HepG2 (cell line): Measurements from ENCODE around the gene PKNOX2. TPM values are rescaled to one million over a fixed set of nuclear protein-coding genes. Genes with fewer than 3 reads are reported as not detected.

Experiments
- ATAC-seq: fragments of 200-7000 bp; cut with Tn5 transposase; 3 replicates; pipeline ENCODE4 v1.9.1; 2020; ENCODE audit warnings: mild to moderate bottlenecking, moderate library complexity
- BruUV-seq: library from RNA; stranded (reverse); fragments of 400-500 nt; replicated peaks from 2 replicates; lab custom pipeline; 2021; lab: Mats Ljungman, UMichigan
- CTCF ChIA-PET: fragments of 300-600 bp; formaldehyde crosslinking; extraction: SDS; loops from one replicate; lab custom pipeline; 2021; ENCODE audit warnings: low total read pairs, inconsistent platforms, low intra/inter-chr PET ratio; lab: Yijun Ruan, JAX
- POLR2A ChIA-PET: fragments of 350-600 bp; sonication (Branson Sonifier 250); formaldehyde crosslinking; loops from one replicate; lab custom pipeline; 2020; ENCODE audit warnings: antibody characterized with exemption, inconsistent platforms; lab: Yijun Ruan, JAX
- DNase-seq: peaks from one replicate; pipeline ENCODE4 v3.0.0-alpha.2; 2015; ENCODE audit warnings: low spot score
- FAIRE-seq: peaks from 3 replicates; lab custom pipeline; 2011; peaks lifted over from hg19 to GRCh38; lab: Jason Lieb, UNC
- H2AFZ ChIP-seq: one replicate; pipeline ENCODE4 v1.6.1; 2011; ENCODE audit warnings: low read length, inconsistent platforms
- H3K27ac ChIP-seq: fragments of 300-600 bp; 3 replicates; pipeline ENCODE4 v1.8.0; 2011; ENCODE audit warnings: mixed run types, mild to moderate bottlenecking, mixed read lengths, low read length, inconsistent platforms; ENCODE audit not compliant: insufficient read depth; ENCODE audit errors: extremely low read length
- H3K27me3 ChIP-seq, 2 experiments: fragments of 200-600 bp in 1 of 2; 2 replicates in 1 of 2; 3 replicates in 1 of 2; pipeline versions ENCODE4 v1.6.0 to v1.8.0; 2011; ENCODE audit warnings: low read length in 2 of 2, mild to moderate bottlenecking in 2 of 2, moderate library complexity in 2 of 2, inconsistent platforms in 1 of 2; ENCODE audit not compliant: insufficient read depth in 2 of 2, control insufficient read depth in 1 of 2
- H3K36me3 ChIP-seq, 2 experiments: fragments of 200-600 bp in 1 of 2; replicated peaks in 1 of 2; 2 replicates in 1 of 2; 3 replicates in 1 of 2; pipeline versions ENCODE4 v1.5.1 to v1.8.0; 2011; ENCODE audit warnings: low read length in 2 of 2, inconsistent platforms in 1 of 2; ENCODE audit not compliant: insufficient read depth in 2 of 2, control insufficient read depth in 1 of 2
- H3K4me1 ChIP-seq: 2 replicates; pipeline ENCODE4 v1.5.1; 2012; ENCODE audit warnings: low read length, inconsistent platforms; ENCODE audit not compliant: insufficient read depth
- H3K4me2 ChIP-seq: 2 replicates; pipeline ENCODE4 v1.6.0; 2011; ENCODE audit warnings: low read depth, low read length, inconsistent platforms
- H3K4me3 ChIP-seq, 3 experiments: fragments of 200-600 bp in 1 of 3; sonication (generic), shearing (Covaris generic) in 1 of 3; replicated peaks in 1 of 3; 2 replicates each; pipeline ENCODE4 v1.5.1; 2011 to 2016; ENCODE audit warnings: low read length in 3 of 3, inconsistent platforms in 2 of 3, low read depth in 2 of 3, mild to moderate bottlenecking in 2 of 3, control low read depth in 1 of 3, mixed read lengths in 1 of 3; ENCODE audit not compliant: insufficient read depth in 1 of 3
- H3K79me2 ChIP-seq: one replicate; pipeline ENCODE4 v1.6.1; 2011; ENCODE audit warnings: low read length, inconsistent platforms; ENCODE audit not compliant: insufficient read depth
- H3K9ac ChIP-seq: 2 replicates; pipeline ENCODE4 v1.6.0; 2011; ENCODE audit warnings: mild to moderate bottlenecking, low read depth, low read length, inconsistent platforms; ENCODE audit not compliant: insufficient read depth
- H3K9me3 ChIP-seq: 2 replicates; pipeline ENCODE4 v1.5.1; 2012; ENCODE audit warnings: mild to moderate bottlenecking, low read length
- H4K20me1 ChIP-seq: 2 replicates; pipeline ENCODE4 v1.6.0; 2011; ENCODE audit warnings: inconsistent platforms, mild to moderate bottlenecking, low read length, moderate library complexity; ENCODE audit not compliant: insufficient read depth
- CCAR2 ChIP-seq: fragments of 200-400 bp; formaldehyde crosslinking; optimal IDR thresholded peaks from 2 replicates; pipeline ENCODE3; 2018; ENCODE audit warnings: low read depth, mild to moderate bottlenecking, low read length, moderate library complexity
- FOSL2 ChIP-seq: sonication (generic); formaldehyde crosslinking; IDR thresholded peaks from 2 replicates; pipeline ENCODE4 v1.4.0; 2020; ENCODE audit warnings: missing genetic modification reagents
- FOXA3 ChIP-seq: IDR thresholded peaks from 2 replicates; pipeline ENCODE4 v1.6.1; 2016; ENCODE audit warnings: missing genetic modification reagents, missing compliant biosample characterization
- FOXK2 ChIP-seq: fragments of 450-650 bp; IDR thresholded peaks from 2 replicates; pipeline ENCODE4 v1.6.1; 2016
- FOXM1 ChIP-seq: sonication (generic); formaldehyde crosslinking; IDR thresholded peaks from 2 replicates; pipeline ENCODE4 v1.5.0; 2020; ENCODE audit warnings: missing genetic modification reagents
- GPN1 ChIP-seq: sonication (generic); formaldehyde crosslinking; IDR thresholded peaks from 2 replicates; pipeline ENCODE4 v1.5.1; 2020; ENCODE audit warnings: missing genetic modification reagents, borderline replicate concordance
- MAFG ChIP-seq: sonication (generic); formaldehyde crosslinking; IDR thresholded peaks from 2 replicates; pipeline ENCODE4 v1.5.1; 2020; ENCODE audit warnings: mild to moderate bottlenecking, missing genetic modification reagents
- MIER2 ChIP-seq: IDR thresholded peaks from 2 replicates; pipeline ENCODE4 v1.6.1; 2016; ENCODE audit warnings: missing biosample characterization, missing genetic modification reagents
- ZNF296 ChIP-seq: sonication (generic); formaldehyde crosslinking; conservative IDR thresholded peaks from 2 replicates; pipeline ENCODE4 v1.5.0; 2020; ENCODE audit warnings: mild to moderate bottlenecking, missing genetic modification reagents
- ZSCAN22 ChIP-seq: sonication (generic); formaldehyde crosslinking; IDR thresholded peaks from 2 replicates; pipeline ENCODE4 v1.4.0; 2020; ENCODE audit warnings: mild to moderate bottlenecking, missing genetic modification reagents
- WGBS: methylation state at CpG from one replicate; pipeline ENCODE4 v1.1.6; 2017; ENCODE audit warnings: low lambda C conversion rate; 5-methylcytosine and 5-hydroxymethylcytosine counted together
- in situ Hi-C: cut with HindIII; loops from 2 replicates; pipeline ENCODE4 v1.10.0; 2017; ENCODE audit warnings: low pct_unique_long_range_greater_than_20kb; ENCODE audit not compliant: extremely low pct_ligation_motif_present
- intact Hi-C: fragments of 100-400 bp; cut with micrococcal nuclease; formaldehyde crosslinking; loops from one replicate; pipeline ENCODE4 v1.10.0; 2022; ENCODE audit not compliant: unreplicated experiment
- polyA plus RNA-seq, 8 experiments: library from polyadenylated mRNA; depleted of rRNA in 3 of 8; stranded (reverse) in 7 of 8; unstranded in 1 of 8; fragments of >200 nt; fragmentation: Illumina TruSeq in 4 of 8; extraction: Trizol in 4 of 8; gene quantifications; 2 replicates each; pipeline versions ENCODE4 v1.2.1 to v1.2.3, GENCODE V29; 2011 to 2016; ENCODE audit warnings: low read depth in 4 of 8, missing spikeins in 1 of 8, mixed read lengths in 1 of 8; ENCODE audit not compliant: insufficient read depth in 1 of 8
- total RNA-seq, 5 experiments: library from RNA; depleted of rRNA; stranded (reverse); fragments of >200 nt; fragmentation: Illumina TruSeq; extraction: Trizol; gene quantifications; 2 replicates each; pipeline ENCODE4 v1.2.3, GENCODE V29; 2016; ENCODE audit warnings: low read depth in 1 of 5
- TF ChIP-seq, protein P1 (sequence below): sonication (generic); formaldehyde crosslinking; IDR thresholded peaks from 2 replicates; pipeline ENCODE4 v1.5.0; 2020; ENCODE audit warnings: mild to moderate bottlenecking, missing genetic modification reagents, borderline replicate concordance
- TF ChIP-seq, protein P2 (sequence below): sonication (generic); formaldehyde crosslinking; IDR thresholded peaks from 2 replicates; pipeline ENCODE4 v1.4.0; 2020; ENCODE audit warnings: missing genetic modification reagents, borderline replicate concordance

The PKNOX2 gene
- total and polyA plus RNA-seq, 2 of the 13 experiments (the other 11 are each of a cell fraction or from before 2014, with no cell fraction given): not detected

DNA sequence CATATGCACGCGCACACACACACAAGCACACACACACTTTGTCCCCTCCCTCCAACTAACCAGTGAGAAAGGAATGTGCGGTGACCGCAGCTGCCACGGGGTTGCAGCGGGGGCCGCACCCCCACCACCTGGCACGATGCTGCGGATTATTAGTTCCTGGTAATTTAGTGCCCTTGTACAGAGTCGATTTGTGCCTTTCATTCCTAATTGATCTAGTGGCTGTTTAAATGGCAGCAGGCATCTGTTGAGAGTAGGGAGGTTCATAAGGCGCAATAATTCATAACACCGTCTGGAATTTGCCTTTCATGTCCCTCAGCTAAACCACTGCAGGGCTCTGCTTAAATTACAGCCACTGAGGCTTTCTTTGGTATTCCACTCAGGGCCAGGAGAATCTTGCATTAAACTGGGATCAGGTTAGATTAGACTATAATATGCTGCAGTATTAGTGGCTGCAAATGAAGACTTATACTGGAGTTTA, 217.8 kb downstream of the PKNOX2 start:
- no peak overlapping the region for H3K4me2 ChIP-seq
- no peak overlapping the region for H2AFZ ChIP-seq
- CTCF ChIA-PET: no interaction called here
- H4K20me1 ChIP-seq: no peaks in the 10 kb centered on the region
- POLR2A ChIA-PET: no interaction called here
- FAIRE-seq (no peak), DNase-seq (no peak)
- no peak overlapping the region for H3K27ac ChIP-seq
- peaks cover 2 to 42% of the 10 kb centered on the region in 2 experiments; a peak in 4 of 5 replicates for H3K27me3 ChIP-seq
- H3K9ac ChIP-seq: no peak overlapping the region
- no peak overlapping the region for H3K4me3 ChIP-seq
- no peaks in the 10 kb centered on the region for H3K79me2 ChIP-seq
- intact Hi-C loops: no loop called here
- TF ChIP-seq, protein P1, sequence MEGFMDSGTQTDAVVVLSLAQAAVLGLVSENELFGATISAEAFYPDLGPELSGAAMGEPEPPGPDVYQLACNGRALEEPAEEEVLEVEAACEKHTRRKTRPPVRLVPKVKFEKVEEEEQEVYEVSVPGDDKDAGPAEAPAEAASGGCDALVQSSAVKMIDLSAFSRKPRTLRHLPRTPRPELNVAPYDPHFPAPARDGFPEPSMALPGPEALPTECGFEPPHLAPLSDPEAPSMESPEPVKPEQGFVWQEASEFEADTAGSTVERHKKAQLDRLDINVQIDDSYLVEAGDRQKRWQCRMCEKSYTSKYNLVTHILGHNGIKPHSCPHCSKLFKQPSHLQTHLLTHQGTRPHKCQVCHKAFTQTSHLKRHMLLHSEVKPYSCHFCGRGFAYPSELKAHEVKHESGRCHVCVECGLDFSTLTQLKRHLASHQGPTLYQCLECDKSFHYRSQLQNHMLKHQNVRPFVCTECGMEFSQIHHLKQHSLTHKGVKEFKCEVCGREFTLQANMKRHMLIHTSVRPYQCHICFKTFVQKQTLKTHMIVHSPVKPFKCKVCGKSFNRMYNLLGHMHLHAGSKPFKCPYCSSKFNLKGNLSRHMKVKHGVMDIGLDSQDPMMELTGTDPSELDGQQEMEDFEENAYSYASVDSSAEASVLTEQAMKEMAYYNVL: no peak
- TF ChIP-seq ZSCAN22 (no peak), FOSL2 (CRISPR knock-in tag) (no peak), ZNF296 (CRISPR knock-in tag) (no peak), FOXK2 (no peak), CCAR2 (no peak), GPN1 (no peak), MAFG (CRISPR knock-in tag) (no peak), FOXM1 (CRISPR knock-in tag) (no peak), MIER2 (CRISPR knock-in tag) (no peak), FOXA3 (CRISPR knock-in tag) (no peak)
- TF ChIP-seq, protein P2, sequence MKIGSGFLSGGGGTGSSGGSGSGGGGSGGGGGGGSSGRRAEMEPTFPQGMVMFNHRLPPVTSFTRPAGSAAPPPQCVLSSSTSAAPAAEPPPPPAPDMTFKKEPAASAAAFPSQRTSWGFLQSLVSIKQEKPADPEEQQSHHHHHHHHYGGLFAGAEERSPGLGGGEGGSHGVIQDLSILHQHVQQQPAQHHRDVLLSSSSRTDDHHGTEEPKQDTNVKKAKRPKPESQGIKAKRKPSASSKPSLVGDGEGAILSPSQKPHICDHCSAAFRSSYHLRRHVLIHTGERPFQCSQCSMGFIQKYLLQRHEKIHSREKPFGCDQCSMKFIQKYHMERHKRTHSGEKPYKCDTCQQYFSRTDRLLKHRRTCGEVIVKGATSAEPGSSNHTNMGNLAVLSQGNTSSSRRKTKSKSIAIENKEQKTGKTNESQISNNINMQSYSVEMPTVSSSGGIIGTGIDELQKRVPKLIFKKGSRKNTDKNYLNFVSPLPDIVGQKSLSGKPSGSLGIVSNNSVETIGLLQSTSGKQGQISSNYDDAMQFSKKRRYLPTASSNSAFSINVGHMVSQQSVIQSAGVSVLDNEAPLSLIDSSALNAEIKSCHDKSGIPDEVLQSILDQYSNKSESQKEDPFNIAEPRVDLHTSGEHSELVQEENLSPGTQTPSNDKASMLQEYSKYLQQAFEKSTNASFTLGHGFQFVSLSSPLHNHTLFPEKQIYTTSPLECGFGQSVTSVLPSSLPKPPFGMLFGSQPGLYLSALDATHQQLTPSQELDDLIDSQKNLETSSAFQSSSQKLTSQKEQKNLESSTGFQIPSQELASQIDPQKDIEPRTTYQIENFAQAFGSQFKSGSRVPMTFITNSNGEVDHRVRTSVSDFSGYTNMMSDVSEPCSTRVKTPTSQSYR (CRISPR knock-in tag): no peak
- TF ChIP-seq, all 625 proteins: peak for 0
- WGBS: 58% methylated on average over 12 of the region's 12 CpGs
- Histone ChIP-seq H3K9me3 (no peaks in the 10 kb centered on the region), H3K4me1 (no peaks in the 10 kb centered on the region), H3K36me3 (no peaks in the 10 kb centered on the region)
- BruUV-seq: no TSS peak
- in situ Hi-C loops: no loop called here
- no peak for ATAC-seq
